ENCODE results near the gene MGAT4B.

Gene MGAT4B

GRCh38 chr5:179768326-179769085 lies 38.2 kb downstream of the MGAT4B start:
- no peak for DNase-seq (ENCODE audit: low spot score)

GRCh38 chr5:179767496-179768100 lies 39.1 kb downstream of the MGAT4B start:
- DNase-seq (ENCODE audit: low spot score) = no peak

- no peak for DNase-seq (ENCODE audit: low spot score)
These were observed 39.8 kb downstream of the MGAT4B start for GRCh38 chr5:179766726-179767455.

GRCh38 chr5:179766021-179766725 lies 40.5 kb downstream of the MGAT4B start:
- no peak for DNase-seq (ENCODE audit: low spot score)

GRCh38 chr5:179765400-179765799 lies 41.3 kb downstream of the MGAT4B start:
- no peak for DNase-seq (ENCODE audit: low spot score)

GRCh38 chr5:179764056-179764455 lies 42.6 kb downstream of the MGAT4B start:
- DNase-seq (ENCODE audit: low spot score) = no peak

- DNase-seq (ENCODE audit: low spot score) = peak; percentile 70
These were observed 43.3 kb downstream of the MGAT4B start for GRCh38 chr5:179763215-179763945.

- DNase-seq (ENCODE audit: low spot score) = no peak
These were observed 43.9 kb downstream of the MGAT4B start for GRCh38 chr5:179762781-179763176.

- peak; percentile 32 for DNase-seq (ENCODE audit: low spot score)
These were observed 44.4 kb downstream of the MGAT4B start for GRCh38 chr5:179762079-179762780.

- DNase-seq (ENCODE audit: low spot score) = peak; percentile 23
These were observed 46.8 kb downstream of the MGAT4B start for GRCh38 chr5:179759581-179760551.

GRCh38 chr5:179758955-179759354 lies 47.7 kb downstream of the MGAT4B start:
- no peak for DNase-seq (ENCODE audit: low spot score)

- no peak for DNase-seq (ENCODE audit: low spot score)
These were observed 51.6 kb downstream of the MGAT4B start for GRCh38 chr5:179755022-179755421.

- no peak for DNase-seq (ENCODE audit: low spot score)
These were observed 52.7 kb downstream of the MGAT4B start for GRCh38 chr5:179753971-179754370.

- no peak for DNase-seq (ENCODE audit: low spot score)
These were observed 56.7 kb downstream of the MGAT4B start for GRCh38 chr5:179749857-179750508.

- DNase-seq (ENCODE audit: low spot score) = no peak
These were observed 58.9 kb downstream of the MGAT4B start for GRCh38 chr5:179747811-179748210.

Measured in CD4-positive, alpha-beta T cell treated with Interleukin-2 at 100 ng/mL for 4 hours (primary cell).